DLD1 (cell line): Measurements from ENCODE around the gene RABGGTA.
"Not testable (repeated sequence)": the region's sequence is repeated elsewhere in the genome, so short reads cannot be mapped to it uniquely, and the experiment has no call there.

Source experiments
- in situ Hi-C: cut with HindIII; loops from 2 replicates; pipeline ENCODE4 v1.10.0; 2017; ENCODE audit warnings: low sequenced_read_pairs

The RABGGTA gene

DNA sequence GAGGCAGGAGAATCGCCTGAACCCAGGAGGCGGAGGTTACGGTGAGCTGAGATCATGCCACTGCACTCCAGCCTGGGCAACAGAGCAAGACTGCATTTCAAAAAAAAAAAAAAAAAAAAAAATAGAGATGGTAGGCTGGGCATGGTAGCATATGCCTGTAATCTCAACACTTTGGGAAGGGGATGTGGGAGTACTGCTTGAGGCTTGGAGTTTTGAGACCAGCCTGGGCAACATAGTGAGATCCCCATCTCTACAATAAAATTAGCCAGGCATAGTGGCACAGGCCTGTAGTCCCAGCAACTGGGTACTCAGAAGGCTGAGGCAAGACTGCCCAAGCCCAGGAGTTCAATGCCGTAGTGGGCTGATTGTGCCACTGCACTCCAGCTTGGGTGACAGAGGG lies 48.4 kb downstream of the RABGGTA start:
- in situ Hi-C loops = not testable (repeated sequence)

DNA sequence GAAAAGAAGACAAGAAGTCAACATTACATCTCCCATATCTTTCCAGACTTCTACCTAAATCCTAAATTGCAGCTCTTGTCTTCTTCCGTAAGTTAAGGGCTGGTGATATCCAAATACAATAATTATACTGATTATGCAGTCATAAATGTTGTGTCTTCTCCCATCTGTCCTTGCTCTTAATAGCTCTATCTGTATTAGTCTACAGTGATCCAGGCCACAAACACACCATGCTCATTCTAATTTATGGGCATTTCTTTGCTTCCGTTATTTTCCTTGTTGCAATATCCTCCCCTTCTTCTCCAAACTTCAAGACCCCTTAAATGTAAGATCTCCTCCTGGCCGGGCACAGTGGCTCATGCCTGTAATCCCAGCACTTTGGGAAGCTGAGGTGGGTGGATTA lies 51.9 kb downstream of the RABGGTA start:
- in situ Hi-C loops = no loop called here

DNA sequence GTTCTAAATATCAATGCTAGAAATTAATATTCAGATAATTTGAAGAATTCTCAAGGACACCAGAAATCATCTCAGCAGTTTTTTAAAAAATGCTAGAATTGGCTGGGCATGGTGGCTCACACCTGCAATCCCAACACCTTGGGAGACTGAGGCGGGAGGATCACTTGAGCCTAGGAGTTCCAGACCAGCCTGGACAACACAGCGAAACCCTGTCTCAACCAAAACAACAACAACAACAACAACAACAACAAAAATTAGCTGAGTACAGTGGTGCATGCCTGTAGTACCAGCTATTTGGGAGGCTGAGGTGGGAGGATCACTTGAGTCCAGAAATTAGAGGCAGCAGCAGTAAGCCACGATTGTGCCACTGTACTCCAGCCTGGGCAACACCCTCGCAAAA lies 52.3 kb downstream of the RABGGTA start:
- in situ Hi-C loops = no loop called here

DNA sequence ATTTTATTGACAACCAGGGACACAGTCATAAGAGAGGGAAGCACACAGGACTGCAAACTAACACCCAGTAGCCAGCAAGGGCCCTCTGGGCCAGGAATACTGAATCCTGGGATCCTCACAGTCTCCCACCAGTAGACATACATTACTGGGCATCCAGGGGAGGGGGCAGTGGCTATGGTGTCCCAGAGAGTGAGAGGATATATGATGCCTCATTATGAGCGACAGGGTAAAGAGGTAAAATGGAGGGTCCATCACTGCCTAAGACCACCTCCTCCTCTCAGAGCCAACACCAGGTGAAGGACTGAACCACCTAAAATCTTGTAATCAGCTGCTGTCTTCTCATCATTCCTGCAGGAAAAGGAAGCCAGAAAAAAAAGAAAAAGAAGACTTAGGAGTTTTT lies 54.5 kb downstream of the RABGGTA start:
- in situ Hi-C loops = not testable (repeated sequence)

DNA sequence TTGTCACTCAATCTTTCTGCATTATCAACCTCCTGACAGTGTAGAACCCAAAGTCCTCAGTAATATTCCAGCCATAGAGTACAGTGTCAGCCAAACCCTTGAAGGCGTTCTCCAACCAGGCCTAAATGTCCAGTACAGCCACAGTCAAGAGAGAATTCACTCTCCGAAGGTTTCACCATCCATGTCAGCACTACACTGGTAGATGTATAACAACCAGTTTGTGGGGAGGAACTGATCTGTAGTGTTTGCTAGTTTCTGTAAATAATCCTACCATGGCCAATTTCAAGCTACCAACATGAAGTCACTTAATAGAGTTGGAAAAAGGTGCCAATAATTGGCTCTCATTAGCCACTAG lies 55.1 kb downstream of the RABGGTA start:
- in situ Hi-C loops = no loop called here
